Measurements from ENCODE around the gene TMC7. TPM values are rescaled to one million over a fixed set of nuclear protein-coding genes. Genes with fewer than 3 reads are reported as not detected.

The TMC7 gene
- total and polyA plus RNA-seq, 2 of the 8 experiments (the other 6 are each of a cell fraction or from before 2014, with no cell fraction given), result 2.3 to 2.6 TPM

DNA sequence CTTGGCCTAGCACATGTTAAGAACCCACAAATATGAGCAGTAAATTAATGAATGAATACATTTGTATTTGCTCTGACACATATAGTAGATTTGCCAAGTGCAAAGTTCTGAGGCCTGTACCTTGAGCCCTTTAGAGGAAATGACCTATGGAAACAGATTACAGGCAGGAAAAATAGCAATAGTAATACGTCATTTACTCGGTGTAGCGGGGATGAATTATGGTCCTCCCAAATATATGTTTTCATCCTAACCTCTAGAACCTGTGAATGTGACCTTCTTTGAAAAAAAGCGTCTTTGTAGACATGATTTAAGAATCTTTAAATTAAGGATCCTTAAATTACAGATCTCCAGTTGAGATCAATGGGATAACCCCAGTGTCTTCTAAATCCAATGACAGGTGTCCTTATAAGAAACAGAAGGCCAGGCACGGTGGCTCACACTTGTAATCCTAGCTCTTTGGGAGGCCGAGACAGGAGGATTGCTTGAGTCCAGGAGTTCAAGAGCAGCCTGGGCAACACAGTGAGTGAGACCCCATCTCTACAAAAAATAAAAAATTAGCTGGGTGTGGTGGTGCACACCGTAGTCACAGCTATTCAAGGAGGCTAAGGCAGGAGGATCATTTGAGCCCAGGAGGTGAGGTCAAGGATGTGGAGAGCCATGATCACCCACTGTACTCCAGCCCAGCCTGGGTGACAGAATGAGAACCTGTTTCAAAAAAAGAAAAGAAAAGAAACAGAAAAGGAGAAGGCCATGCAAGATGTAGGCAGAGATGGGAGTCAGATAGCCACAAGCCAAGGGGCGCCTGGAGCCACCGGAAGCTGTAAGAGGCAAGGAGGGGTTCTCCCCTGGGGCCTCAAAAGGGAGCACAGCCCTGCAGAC, 124.9 kb downstream of the TMC7 start:
- Histone ChIP-seq H2BK120ac (replicated peaks; ENCODE audit: low read depth, low read length) (no peak overlapping the region), H3K23me2 (ENCODE audit: low read depth, low read length) (no peaks in the 10 kb centered on the region; the same call in 1 of the 2 replicates), H3K79me2 (ENCODE audit: control insufficient read depth in 1 of 2, insufficient read depth in 2 of 2, low read length in 2 of 2) (no peaks in the 10 kb centered on the region), H3K36me3 (ENCODE audit: control insufficient read depth in 2 of 4, insufficient read depth in 4 of 4, low read length in 3 of 4) (no peaks in the 10 kb centered on the region), H3K4ac (replicated peaks; ENCODE audit: insufficient read length, low read depth, low read length) (no peak overlapping the region), H3K9me3 (ENCODE audit: insufficient read depth in 2 of 2, low read depth in 1 of 2, low read length in 1 of 2) (no peaks in the 10 kb centered on the region), H2AFZ (ENCODE audit: low read length) (no peak overlapping the region), H3K56ac (replicated peaks; ENCODE audit: insufficient read length, low read depth, low read length) (no peak overlapping the region), H3K4me3 (ENCODE audit: extremely low read depth in 1 of 4, insufficient read depth in 2 of 4, low read depth in 3 of 4, low read length in 4 of 4) (no peak overlapping the region), H4K91ac (replicated peaks; ENCODE audit: insufficient read length, low read length) (no peak overlapping the region), H2BK5ac (ENCODE audit: low read depth, low read length) (no peak overlapping the region), H3K14ac (ENCODE audit: insufficient read length) (no peak overlapping the region), H2BK15ac (ENCODE audit: low read length) (no peak overlapping the region), H4K5ac (ENCODE audit: insufficient read length, low read depth, low read length) (no peak overlapping the region), H3K9ac (replicated peaks in 1 of 4; ENCODE audit: extremely low read depth in 1 of 4, low read depth in 3 of 4, low read length in 3 of 4) (no peak overlapping the region), H3K4me2 (ENCODE audit: insufficient read depth in 1 of 2, low read depth in 2 of 2, low read length in 2 of 2) (no peak overlapping the region), H4K8ac (ENCODE audit: extremely low read depth, insufficient read depth, low read length) (no peak overlapping the region), H2BK12ac (ENCODE audit: low read depth, low read length) (no peak overlapping the region), H3K23ac (ENCODE audit: insufficient read length) (no peak overlapping the region), H2AK5ac (ENCODE audit: low read depth, low read length) (no peak overlapping the region), H3K18ac (ENCODE audit: extremely low read depth, low read length) (no peak overlapping the region), H3K79me1 (ENCODE audit: low read depth, low read length) (no peaks in the 10 kb centered on the region), H3K27me3 (replicated peaks in 1 of 4; ENCODE audit: control insufficient read depth in 3 of 4, extremely low read depth in 1 of 4, insufficient read depth in 3 of 4, low read length in 3 of 4) (peaks cover 0 to 4% (median 3%) of the 10 kb centered on the region in 4 experiments; a peak in 5 of 7 replicates), H4K20me1 (replicated peaks in 1 of 2; ENCODE audit: control insufficient read depth in 1 of 2, insufficient read depth in 2 of 2, low read length in 2 of 2) (no peaks in the 10 kb centered on the region), H3K4me1 (replicated peaks in 1 of 4; ENCODE audit: control insufficient read depth in 3 of 4, insufficient read depth in 4 of 4, low read length in 3 of 4) (peaks cover 0 to 7% (median 3%) of the 10 kb centered on the region in 4 experiments; a peak in 3 of 7 replicates), H3K27ac (ENCODE audit: low read depth, low read length) (no peak overlapping the region), H2BK20ac (ENCODE audit: low read length) (no peak overlapping the region)
- 87% methylated on average over 9 of the region's 9 CpGs; no CpG with 5 or more reads in 1 of the 2 experiments for WGBS, 2 experiments (ENCODE audit: extremely low coverage in 1 of 2, insufficient coverage in 1 of 2, insufficient read length in 1 of 2, insufficient replicate concordance in 2 of 2, low coverage in 1 of 2, low lambda C conversion rate in 2 of 2, missing lambda C conversion rate in 1 of 2)
- no peak for FAIRE-seq
- no peak for TF ChIP-seq FOSL1 (IDR thresholded peaks at IDR 0.05; ENCODE audit: insufficient read depth, low read depth, low read length)
- TF ChIP-seq CTCF (IDR thresholded peaks at IDR 0.05; ENCODE audit: control extremely low read depth in 1 of 3, insufficient read depth in 1 of 3, low read depth in 1 of 3, low read length in 3 of 3), result no peak
- TF ChIP-seq BCL11A (IDR thresholded peaks at IDR 0.05; ENCODE audit: low read depth in 2 of 2, low read length in 2 of 2), result no peak
- TF ChIP-seq YY1 (IDR thresholded peaks at IDR 0.05; ENCODE audit: low read depth, low read length), result no peak
- no peak for TF ChIP-seq GABPA (IDR thresholded peaks at IDR 0.05; ENCODE audit: borderline replicate concordance, insufficient read depth, low read length)
- no peak for TF ChIP-seq JUND (IDR thresholded peaks at IDR 0.05; ENCODE audit: low read length)
- ChIA-PET POLR2A (ENCODE audit: partially characterized antibody) (no interaction called here), CTCF (ENCODE audit: partially characterized antibody) (interaction anchor here (0.5 to 5.2 kb wide), 6 partner anchors 13 to 69 kb away, joined by 3 to 27 read pairs (median 3); no protein-coding TSS in a partner anchor)
- DNase-seq (ENCODE audit: low read depth in 1 of 2, low spot score in 2 of 2), result no peak

Measured in H1 (cell line).